ENCODE data around the gene NOD1.
"Not testable (repeated sequence)": the region's sequence is repeated elsewhere in the genome, so short reads cannot be mapped to it uniquely, and the experiment has no call there.

NOD1 gene

GRCh38 chr7:30513762-30514161, 35.2 kb upstream of the NOD1 start:
- Histone ChIP-seq H3K4me3 (ENCODE audit: low read depth, low read length) (no peak overlapping the region), H3K9me3 (no peaks in the 10 kb centered on the region), H3K36me3 (no peaks in the 10 kb centered on the region), H3K4me1 (peaks cover 22% of the 10 kb centered on the region), H3K27me3 (no peaks in the 10 kb centered on the region)
- DNase-seq: no peak
- TF ChIP-seq CTCF (IDR thresholded peaks at IDR 0.05; ENCODE audit: low read depth, low read length): no peak

GRCh38 chr7:30511973-30512662, 33.5 kb upstream of the NOD1 start:
- H3K4me1 ChIP-seq: peaks cover 22% of the 10 kb centered on the region
- TF ChIP-seq CTCF (IDR thresholded peaks at IDR 0.05; ENCODE audit: low read depth, low read length): peak; percentile 10; the same call in 1 of the 2 replicates
- no peaks in the 10 kb centered on the region for H3K27me3 ChIP-seq

GRCh38 chr7:30511494-30511893, 32.9 kb upstream of the NOD1 start:
- no peaks in the 10 kb centered on the region for H3K27me3 ChIP-seq
- H3K4me1 ChIP-seq: peaks cover 22% of the 10 kb centered on the region
- 0 out of 2 replicates have a peak, but pooled peaks cover 4% of the 10 kb centered on the region for H3K9me3 ChIP-seq
- TF ChIP-seq CTCF (IDR thresholded peaks at IDR 0.05; ENCODE audit: low read depth, low read length): no peak
- no peaks in the 10 kb centered on the region for H3K36me3 ChIP-seq
- peak; percentile 50 for DNase-seq
- no peak overlapping the region for H3K4me3 ChIP-seq (ENCODE audit: low read depth, low read length)

More at GRCh38 chr7:30511973-30512662, 33.5 kb upstream of the NOD1 start:
- DNase-seq: no peak
- Histone ChIP-seq H3K9me3 (0 out of 2 replicates have a peak, but pooled peaks cover 4% of the 10 kb centered on the region), H3K4me3 (ENCODE audit: low read depth, low read length) (no peak overlapping the region), H3K36me3 (no peaks in the 10 kb centered on the region)

GRCh38 chr7:30510124-30511075, 31.8 kb upstream of the NOD1 start:
- peak; percentile 49 for DNase-seq
- H3K36me3 ChIP-seq: no peaks in the 10 kb centered on the region

GRCh38 chr7:30509171-30509857, 30.7 kb upstream of the NOD1 start:
- H3K36me3 ChIP-seq, H3K27me3 ChIP-seq, H3K9me3 ChIP-seq: not testable (repeated sequence)
- DNase-seq: peak; percentile 42
- H3K4me1 ChIP-seq: peaks cover 22% of the 10 kb centered on the region
- peak overlapping the region; percentile 8; the same call in 1 of the 2 replicates for H3K4me3 ChIP-seq (ENCODE audit: low read depth, low read length)

More at GRCh38 chr7:30510124-30511075, 31.8 kb upstream of the NOD1 start:
- peak; percentile 83 for TF ChIP-seq CTCF (IDR thresholded peaks at IDR 0.05; ENCODE audit: low read depth, low read length)
- 0 out of 2 replicates have a peak, but pooled peaks cover 4% of the 10 kb centered on the region for H3K9me3 ChIP-seq
- no peak overlapping the region for H3K4me3 ChIP-seq (ENCODE audit: low read depth, low read length)
- H3K27me3 ChIP-seq: no peaks in the 10 kb centered on the region
- H3K4me1 ChIP-seq: peaks cover 22% of the 10 kb centered on the region

- not testable (repeated sequence) for DNase-seq; H3K9me3 ChIP-seq; H3K36me3 ChIP-seq; H3K4me3 ChIP-seq (ENCODE audit: low read depth, low read length); H3K27me3 ChIP-seq
- peaks cover 18% of the 10 kb centered on the region for H3K4me1 ChIP-seq
These were observed 28.8 kb upstream of the NOD1 start for GRCh38 chr7:30507346-30507900.

All from BE2C (cell line).